ENCODE measurements around the gene ACOD1.

DNA sequence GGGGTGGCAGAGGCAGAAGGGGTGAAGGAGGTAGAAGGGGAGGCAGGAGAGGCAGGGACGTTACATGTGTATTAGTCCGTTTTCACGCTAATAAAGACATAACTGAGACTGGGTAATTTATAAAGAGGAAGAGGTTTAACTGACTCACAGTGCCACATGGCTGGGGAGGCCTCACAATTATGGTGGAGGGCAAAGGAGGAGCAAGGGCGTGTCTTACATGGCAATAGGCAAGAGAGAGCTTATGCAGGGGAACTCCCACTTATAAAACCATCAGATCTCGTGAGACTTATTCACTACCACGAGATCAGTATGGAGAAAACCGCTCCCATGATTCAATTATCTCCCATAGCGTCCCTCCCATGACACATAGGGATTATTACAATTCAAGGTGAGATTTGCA, 19.0 kb upstream of the ACOD1 start:
- no peak for TF ChIP-seq CTCF (IDR thresholded peaks at IDR 0.05)
- no peak for TF ChIP-seq POLR2A (IDR thresholded peaks at IDR 0.05)
